GM08714 (cell line): ENCODE measurements around the gene IDUA.

Experiments
- H3K4me3 ChIP-seq: fragments of 200-500 bp; sonication (Bioruptor generic); 2 replicates; pipeline ENCODE4 v1.5.1; 2014; ENCODE audit warnings: mild to moderate bottlenecking, low read length, inconsistent platforms
- ZNF274 ChIP-seq: IDR thresholded peaks from 2 replicates; pipeline ENCODE4 v1.6.1; 2012; ENCODE audit warnings: mild to moderate bottlenecking, low read depth, low read length

Gene IDUA

DNA sequence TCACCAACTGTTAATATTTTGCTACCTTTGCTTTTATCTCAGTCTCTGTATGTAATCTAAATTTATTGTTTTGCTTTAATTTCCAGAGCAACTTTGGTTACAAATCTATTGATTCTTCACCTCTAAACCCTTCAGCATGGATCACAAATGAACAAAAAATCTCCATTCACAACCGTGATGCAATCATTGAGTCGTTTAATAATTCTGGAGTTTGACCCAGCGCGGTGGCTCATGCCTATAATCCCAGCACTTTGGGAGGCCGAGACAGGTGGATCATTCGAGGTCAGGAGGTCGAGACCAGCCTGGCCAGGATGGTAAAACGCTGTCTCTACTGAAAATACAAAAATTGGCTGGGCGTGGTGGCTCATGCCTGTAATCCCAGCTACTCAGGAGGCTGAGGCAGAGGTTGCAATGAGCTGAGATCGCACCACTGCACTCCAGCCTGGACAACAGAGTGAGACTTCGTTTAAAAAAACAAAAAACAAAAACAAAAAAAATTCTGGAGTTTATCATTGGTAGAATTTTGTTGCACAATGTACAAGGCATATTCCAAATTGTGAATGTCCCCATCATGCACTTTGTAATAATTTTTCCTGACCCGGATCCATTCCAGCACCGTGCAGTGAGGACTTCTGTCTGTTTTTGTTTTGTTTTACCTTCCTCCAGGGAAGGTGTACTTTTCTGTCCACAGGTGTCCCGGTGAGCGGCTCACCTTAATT lies 2.3 kb upstream of the IDUA start:
- TF ChIP-seq ZNF274, result no peak
- H3K4me3 ChIP-seq, result no peak overlapping the region

DNA sequence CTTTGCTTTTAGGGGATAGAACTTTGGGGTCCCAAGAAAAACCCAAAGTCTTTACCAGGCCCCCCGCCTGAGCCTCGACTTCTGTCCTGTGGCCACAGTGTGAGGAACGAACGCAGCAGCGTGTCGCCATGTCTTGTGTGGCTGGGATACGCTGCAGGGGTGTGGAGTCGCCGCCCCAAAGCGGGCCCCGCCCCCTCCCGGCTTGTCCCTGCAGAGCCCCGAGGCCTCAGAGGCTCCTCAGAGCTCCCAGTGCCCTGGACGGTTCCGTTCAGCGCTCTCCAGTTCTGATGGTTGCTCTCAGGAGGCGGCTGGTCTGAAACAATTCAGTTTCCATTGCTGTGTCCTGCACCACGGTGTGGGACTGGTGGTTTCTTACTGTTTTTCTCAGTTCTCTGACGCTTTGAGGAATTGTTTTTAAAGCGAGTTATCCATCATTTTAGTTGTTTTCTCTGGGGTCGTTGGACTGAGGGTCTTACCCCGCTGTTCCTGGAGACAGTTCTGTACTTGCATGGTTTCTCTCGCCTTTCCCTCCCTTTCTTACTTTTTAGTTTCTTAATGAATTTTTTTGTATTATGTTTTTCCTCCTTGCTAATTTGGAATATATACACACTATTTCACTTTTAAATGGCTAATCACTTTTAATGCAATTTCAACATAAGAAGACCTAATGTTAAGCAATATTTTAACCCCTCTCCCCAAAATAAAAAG lies 1.6 kb upstream of the IDUA start:
- no peak for TF ChIP-seq ZNF274
- no peak overlapping the region for H3K4me3 ChIP-seq

DNA sequence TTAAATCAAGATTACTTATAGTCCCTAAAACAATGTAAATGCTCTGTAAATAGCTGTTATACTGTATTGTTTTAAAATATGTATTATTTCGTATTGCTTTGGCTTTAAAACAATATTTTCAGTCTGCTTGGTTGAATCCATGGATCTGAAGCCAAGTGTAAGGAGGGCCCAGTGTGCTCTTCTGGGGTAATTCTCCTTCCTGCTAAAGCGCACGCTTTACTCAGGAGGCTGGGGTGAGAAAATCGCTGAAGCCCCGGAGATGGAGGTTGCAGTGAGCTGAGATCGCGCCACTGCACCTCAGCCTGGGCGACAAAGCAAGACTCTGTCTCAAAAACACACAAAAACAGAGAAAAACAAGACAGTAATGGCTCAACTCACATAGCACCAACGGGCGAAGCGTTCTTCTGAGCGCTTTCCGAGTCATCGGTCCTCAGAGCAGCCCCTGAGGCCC lies 391 bp upstream of the IDUA start:
- H3K4me3 ChIP-seq, result peak overlapping the region; percentile 57
- no peak for TF ChIP-seq ZNF274

DNA sequence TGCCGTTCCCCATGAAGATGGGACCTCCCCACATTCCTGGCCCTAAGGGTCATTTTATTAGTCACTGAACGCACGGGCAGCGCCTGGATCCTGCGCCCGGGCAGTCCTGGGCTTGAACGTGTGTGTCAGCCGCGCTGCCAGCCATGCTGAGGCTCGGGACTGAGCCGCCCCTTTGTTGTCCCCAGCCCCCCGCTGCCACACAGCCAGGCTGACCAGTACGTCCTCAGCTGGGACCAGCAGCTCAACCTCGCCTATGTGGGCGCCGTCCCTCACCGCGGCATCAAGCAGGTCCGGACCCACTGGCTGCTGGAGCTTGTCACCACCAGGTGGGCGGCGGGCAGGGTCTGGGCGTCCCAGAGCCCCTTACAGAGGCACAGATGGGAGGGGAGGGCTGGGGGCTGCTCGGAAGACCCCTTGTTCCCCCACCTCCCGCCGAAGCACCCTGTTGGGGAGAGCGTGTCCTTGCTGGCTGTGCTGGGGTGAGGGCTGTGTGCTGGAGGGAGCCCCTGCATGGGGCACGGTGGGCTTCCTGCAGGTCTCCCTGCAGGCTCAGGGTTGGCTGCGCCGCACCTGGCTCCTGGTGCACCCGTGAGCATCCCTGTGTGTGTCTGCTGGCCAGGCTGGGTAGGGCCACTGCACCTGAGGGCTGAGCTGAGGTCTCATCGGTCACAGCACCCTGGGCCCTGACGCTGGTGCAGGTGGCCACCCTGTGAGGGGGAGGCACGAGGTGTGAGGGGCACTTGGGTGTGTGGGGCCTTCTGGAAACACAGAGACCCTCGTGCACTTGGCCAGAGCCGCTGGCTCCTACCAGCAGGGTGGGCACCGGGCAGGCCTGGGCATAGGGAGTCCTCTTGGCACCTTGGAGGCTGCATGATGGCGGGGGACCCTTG lies 1.0 kb downstream of the IDUA start:
- TF ChIP-seq ZNF274, result no peak
- H3K4me3 ChIP-seq, result no peak overlapping the region; the same call in 1 of the 2 replicates

DNA sequence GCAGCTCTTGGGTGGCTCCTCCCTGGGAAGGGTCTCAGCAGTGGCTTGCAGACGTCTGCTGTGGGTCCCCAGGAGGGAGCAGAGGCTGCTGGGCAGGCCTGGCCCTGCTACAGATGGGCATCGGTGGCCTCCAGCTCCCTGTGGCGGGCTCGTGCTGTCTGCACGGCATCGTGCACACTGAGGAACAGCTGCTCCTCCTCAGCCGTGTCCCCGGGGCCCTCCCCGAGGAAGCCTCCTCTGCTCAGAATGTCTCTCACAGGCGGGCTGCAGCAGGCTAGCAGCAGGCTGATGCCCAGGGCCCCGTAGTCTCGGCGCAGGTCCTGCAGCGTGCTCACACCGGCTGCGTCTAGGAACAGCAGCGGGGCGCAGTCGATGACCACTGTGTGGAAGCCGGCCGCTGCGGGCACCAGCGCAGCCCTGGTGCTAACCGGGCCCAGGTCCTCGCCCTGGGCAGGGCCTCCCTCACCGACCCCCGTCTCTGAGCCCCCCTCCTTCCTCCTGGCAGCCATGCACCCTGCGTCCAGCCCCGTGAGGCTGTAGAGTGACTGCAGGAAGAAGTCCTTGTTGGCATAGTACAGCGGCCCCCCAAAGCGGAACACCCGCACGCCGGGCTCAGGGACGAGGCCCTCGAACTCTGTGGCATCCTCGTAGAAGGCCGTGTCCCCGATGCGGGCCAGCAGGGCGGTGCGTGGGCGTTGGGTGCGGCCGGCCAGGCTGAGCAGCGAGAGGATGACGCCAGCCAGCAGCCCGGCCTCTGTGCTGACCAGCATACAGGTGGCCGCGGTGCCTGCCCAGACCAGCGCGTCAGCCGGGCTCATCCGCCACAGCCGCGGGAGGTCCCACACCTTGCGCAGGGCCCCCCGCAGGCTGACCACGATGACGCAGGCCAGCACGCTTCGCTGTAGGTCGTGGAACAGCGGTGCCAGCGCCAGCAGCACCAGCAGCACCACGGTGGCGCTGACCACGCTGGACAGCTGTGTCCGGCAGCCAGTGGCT lies 2.2 kb downstream of the IDUA start:
- no peak overlapping the region for H3K4me3 ChIP-seq
- TF ChIP-seq ZNF274, result no peak

DNA sequence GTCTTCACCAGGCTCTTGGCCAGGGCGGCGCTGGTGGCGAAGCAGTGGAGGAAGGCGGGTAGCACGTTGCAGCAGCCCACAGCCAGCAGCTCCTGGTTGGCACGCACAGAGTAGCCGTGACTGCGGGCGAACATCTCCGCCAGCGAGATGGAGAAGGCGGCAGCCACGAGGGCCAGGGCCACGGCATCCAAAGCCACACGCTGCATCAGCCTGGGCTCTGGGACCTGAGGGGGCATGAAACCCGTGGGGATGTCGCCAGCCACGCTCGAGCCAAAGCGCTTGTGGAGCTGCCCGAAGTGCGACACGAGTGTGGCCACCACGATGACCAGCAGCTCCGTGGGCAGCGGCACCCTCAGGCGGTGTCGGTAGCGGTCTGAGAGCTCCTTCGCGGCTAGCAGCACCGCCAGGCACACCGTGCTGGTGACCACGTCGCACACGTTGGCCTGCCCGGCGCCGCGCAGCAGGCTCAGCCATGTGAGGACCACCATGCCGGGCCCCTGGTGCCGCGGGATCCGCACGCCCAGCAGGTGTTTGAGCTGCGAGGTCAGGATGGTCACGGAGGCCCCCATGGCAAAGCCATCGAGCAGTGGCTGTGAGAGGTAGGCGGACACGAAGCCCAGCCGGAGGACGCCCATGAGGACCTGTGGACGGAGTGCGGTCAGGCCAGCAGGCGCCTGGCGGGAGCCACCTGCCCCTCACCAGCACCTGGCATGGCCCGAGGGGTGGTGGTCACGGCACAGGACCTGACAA lies 3.1 kb downstream of the IDUA start:
- no peak overlapping the region for H3K4me3 ChIP-seq

DNA sequence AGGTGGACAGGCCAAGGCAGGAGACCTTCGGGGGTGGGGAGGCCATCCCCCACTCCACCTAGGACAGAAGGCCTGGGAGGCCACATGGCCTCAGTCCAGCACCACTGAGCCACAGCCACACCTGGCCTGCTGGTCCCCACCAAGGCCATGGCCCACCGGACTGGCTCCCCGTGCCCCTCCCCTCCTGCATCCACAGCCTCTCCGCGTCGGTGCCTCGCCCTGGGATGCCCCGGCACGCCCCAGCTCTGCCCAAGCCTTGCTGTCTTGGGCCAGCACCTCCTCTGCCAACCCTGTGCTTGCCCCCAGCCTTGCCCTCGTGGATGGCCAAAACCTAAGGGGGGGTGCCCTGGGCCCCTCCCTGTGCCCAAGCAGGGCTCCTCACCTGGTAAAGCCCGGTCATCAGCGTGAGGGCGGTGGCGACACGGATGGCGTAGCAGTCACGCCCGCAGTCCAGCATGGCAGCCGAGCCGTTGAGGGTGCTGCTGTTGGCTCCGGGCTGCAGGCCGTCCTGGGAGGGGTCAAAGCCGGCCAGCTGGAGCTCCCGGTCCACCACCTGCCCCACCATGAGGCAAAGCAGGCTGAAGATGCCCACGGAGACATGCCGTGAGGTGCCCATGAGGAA lies 4.0 kb downstream of the IDUA start:
- no peak overlapping the region for H3K4me3 ChIP-seq
- no peak for TF ChIP-seq ZNF274

More for the DNA sequence above, 3.1 kb downstream of the IDUA start:
- no peak for TF ChIP-seq ZNF274

DNA sequence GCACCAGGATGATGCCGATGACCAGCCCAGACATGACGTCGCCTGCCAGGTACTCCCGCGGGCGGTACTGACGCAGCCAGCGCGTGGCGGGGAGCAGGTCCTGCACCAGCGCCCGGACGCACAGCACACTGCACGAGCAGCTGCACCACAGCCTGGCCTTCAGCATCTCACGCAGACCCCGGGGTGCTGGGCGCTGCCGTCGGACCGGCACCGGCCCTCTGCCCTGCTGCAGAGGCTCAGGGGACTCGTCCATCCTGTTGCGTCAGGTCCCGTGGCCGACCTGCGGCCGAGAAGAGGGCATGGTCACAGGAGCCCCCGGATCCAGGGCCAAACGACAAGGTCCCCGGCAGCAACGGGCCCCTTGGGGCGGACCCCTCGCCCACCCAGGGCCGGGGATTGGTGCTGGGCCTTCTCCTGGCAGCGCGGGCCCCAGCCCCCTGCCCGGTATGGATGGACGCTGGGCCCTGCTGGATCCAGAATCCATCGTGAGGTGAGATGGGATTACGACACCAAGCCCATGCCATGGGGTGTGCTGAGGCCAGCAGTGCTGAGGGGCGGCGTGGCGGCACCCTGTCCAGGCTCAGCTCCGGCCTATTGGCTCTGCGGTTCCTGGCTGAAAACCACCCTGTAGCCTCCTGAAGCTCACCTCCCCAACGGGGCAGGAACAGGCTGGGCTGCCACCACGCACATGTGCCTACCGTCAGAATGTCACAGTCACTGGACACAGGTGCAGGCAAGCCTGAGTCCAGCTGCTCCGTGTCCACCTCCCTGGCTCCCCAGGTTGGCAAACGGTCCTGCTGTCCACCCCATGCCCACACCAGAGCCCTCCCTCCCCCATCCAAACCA lies 4.8 kb downstream of the IDUA start:
- TF ChIP-seq ZNF274, result no peak
- no peak overlapping the region for H3K4me3 ChIP-seq

DNA sequence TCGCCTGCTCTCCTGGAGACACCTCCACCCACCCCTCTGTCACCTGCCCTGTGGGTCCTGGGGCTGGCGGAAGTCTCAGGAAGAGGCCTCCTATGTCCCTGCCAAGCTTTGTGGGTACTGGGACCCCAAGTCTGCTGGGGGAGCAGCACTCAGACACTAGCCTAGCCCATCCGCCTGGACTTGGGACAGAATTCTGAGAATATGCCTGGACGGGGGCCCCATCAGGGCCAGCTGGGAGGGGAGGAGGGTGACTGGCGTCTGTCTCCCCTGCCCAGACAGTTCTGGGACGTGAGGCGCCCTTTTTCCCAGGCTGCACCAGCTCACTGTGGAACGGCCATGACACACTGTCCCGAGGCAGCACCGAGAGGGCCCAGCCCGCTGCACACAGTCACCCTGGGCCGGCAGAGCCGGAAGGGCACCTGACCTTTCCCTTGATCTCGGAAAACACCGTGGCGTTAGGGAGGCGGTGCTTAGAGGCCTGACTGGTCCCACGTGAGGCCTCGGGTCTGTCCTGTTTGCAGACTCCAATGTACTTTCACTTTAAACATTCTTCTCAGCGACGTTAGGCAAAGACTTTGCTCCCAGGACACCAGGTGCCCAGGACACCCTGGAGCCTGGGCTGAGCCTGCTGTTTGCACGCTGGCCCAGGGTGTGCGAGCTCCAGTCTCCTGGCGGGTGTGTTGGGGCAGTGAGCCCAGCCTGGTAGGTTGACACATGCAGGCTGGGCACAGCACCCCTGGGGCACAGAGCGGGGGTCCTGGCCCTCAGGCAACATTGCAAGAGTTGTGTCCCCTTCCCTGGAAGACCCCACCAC lies 5.7 kb downstream of the IDUA start:
- H3K4me3 ChIP-seq, result no peak overlapping the region
- no peak for TF ChIP-seq ZNF274

DNA sequence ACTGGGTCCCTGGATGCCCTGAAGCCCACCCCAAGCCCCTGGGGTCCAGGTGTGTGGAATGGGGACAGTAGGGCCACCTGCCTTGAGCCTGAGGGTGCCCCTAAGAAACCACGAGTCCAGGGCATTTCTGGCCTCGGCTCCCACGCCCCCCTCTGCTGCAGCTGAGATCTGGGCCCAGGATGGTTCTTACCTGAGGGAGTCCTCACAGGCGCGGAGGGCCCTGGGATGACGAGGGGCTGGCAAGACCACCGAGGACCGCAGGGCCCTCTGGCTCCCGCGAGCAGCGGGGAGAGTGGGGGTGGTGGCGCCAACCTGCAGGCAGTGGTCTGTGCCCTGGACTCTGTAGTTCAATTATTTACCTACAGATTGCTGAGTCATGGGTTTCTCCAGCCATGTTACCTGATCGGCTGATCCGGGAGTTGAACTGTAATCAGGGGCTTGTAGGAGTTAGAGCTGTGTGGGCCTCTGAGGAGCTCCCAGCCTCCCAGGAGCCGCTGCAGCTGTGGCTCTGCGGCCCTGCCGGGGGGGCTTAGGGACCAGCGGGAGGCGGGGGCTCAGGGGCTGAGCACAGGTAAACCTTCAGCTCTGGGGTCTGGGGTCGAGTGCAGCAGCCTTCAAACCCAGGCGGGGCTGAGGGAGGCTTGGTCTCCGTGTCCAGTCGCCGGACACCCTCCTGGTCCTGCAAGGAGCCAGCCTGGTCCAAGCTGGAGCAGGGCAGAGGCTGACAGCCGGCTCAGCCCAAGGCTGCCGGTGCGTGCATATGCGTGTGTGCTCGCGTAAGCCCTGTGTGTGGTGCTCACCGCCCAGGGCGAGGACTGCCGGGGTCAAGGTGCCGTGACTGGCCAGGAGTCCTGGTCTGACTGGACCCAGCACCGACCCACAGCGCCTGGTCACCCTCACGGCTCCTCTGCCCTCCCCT lies 6.5 kb downstream of the IDUA start, which contains the start of gene SLC26A1:
TSS of gene SLC26A1 (minus strand) at position 294 of the 919 bp plus-strand sequence. CDS start 1,701 bp downstream, outside the sequence.
- H3K4me3 ChIP-seq, result no peak within 1 kb of the TSS
- TF ChIP-seq ZNF274, result no peak
